ENCODE data around the gene SPPL2A. TPM values are rescaled to one million over a fixed set of nuclear protein-coding genes. Genes with fewer than 3 reads are reported as not detected.

SPPL2A gene
- total and polyA plus RNA-seq, 2 donors (not counting 3 experiments of a cell fraction or from before 2014, with no cell fraction given): 38.8 to 88.7 TPM

DNA sequence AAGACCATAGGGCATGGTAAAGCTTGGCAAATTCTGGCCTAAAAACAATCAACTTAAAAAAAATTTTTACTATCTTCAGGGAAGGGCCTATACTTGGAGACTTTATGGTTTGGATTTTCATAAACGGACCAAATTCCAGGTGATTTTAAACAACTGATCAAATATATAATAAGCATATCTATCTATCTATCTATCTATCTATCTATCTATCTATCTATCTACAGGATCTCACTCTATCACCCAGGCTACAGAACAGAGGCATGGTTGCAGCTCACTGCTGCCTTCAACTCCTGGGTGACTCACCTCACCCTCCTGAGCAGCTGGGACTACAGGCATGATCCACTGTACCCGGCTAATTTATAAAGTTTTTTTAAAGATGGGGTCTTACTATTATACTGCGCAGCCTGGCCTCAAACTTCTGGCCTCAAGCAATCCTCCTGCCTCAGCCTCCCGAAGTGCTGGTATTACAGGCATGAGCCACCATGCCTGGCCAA lies 6.7 kb downstream of the SPPL2A start:
- intact Hi-C loops (cut with micrococcal nuclease) (no loop called here), dilution Hi-C loops (cut with MboI; ENCODE audit: extremely low pct_ligation_motif_present, low sequenced_read_pairs) (no loop called here)
- DNase-seq (ENCODE audit: low read depth, low spot score): no peak
- no peaks in the 10 kb centered on the region for H3K27me3 ChIP-seq (ENCODE audit: control insufficient read depth in 2 of 2, insufficient read depth in 2 of 2, low read length in 2 of 2)
- peaks cover 2% of the 10 kb centered on the region for H4K20me1 ChIP-seq (replicated peaks; ENCODE audit: control insufficient read depth, extremely low read depth, insufficient read depth, low read length)
- H3K27ac ChIP-seq (ENCODE audit: insufficient read depth, low read depth, low read length): no peak overlapping the region
- TF ChIP-seq, protein P1, sequence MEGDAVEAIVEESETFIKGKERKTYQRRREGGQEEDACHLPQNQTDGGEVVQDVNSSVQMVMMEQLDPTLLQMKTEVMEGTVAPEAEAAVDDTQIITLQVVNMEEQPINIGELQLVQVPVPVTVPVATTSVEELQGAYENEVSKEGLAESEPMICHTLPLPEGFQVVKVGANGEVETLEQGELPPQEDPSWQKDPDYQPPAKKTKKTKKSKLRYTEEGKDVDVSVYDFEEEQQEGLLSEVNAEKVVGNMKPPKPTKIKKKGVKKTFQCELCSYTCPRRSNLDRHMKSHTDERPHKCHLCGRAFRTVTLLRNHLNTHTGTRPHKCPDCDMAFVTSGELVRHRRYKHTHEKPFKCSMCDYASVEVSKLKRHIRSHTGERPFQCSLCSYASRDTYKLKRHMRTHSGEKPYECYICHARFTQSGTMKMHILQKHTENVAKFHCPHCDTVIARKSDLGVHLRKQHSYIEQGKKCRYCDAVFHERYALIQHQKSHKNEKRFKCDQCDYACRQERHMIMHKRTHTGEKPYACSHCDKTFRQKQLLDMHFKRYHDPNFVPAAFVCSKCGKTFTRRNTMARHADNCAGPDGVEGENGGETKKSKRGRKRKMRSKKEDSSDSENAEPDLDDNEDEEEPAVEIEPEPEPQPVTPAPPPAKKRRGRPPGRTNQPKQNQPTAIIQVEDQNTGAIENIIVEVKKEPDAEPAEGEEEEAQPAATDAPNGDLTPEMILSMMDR (IDR thresholded peaks at IDR 0.05; ENCODE audit: extremely low read depth in 1 of 2, insufficient read depth in 1 of 2, low read depth in 1 of 2, low read length in 2 of 2): no peak
- TF ChIP-seq POLR2AphosphoS5 (IDR thresholded peaks at IDR 0.05; ENCODE audit: insufficient read depth, low read depth, low read length) (no peak), POLR2A (IDR thresholded peaks at IDR 0.05; ENCODE audit: low read depth, low read length) (no peak), EZH2 (IDR thresholded peaks at IDR 0.05; ENCODE audit: borderline replicate concordance, low read depth, low read length, severe bottlenecking) (no peak), FOS (IDR thresholded peaks at IDR 0.05; ENCODE audit: borderline replicate concordance, insufficient read depth, low read length) (no peak), JUN (IDR thresholded peaks at IDR 0.05; ENCODE audit: borderline replicate concordance, insufficient read depth, insufficient read length, low read depth) (no peak), MYC (IDR thresholded peaks at IDR 0.05; ENCODE audit: low read depth, low read length) (no peak), GATA2 (IDR thresholded peaks at IDR 0.05; ENCODE audit: insufficient read depth, insufficient read length, low read depth, low read length) (no peak)
- TF ChIP-seq, protein P2, sequence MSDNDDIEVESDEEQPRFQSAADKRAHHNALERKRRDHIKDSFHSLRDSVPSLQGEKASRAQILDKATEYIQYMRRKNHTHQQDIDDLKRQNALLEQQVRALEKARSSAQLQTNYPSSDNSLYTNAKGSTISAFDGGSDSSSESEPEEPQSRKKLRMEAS (IDR thresholded peaks at IDR 0.05; ENCODE audit: insufficient read depth, insufficient read length): no peak
- no peak overlapping the region for H3K9ac ChIP-seq (replicated peaks; ENCODE audit: extremely low read depth, insufficient read depth, low read length)
- H3K4me2 ChIP-seq (ENCODE audit: insufficient read depth, low read length): no peak overlapping the region
- peaks cover 4% of the 10 kb centered on the region for H3K4me1 ChIP-seq (ENCODE audit: control insufficient read depth, extremely low read depth, insufficient read depth, low read length)
- no peak overlapping the region for H3K4me3 ChIP-seq (replicated peaks in 1 of 3; ENCODE audit: insufficient read depth in 1 of 3, low read depth in 1 of 3, low read length in 3 of 3)
- no peak for FAIRE-seq
- no peaks in the 10 kb centered on the region for H3K9me1 ChIP-seq (replicated peaks; ENCODE audit: control insufficient read depth, extremely low read depth, insufficient read depth, low read length)
- ChIA-PET POLR2A (interaction anchor here (0.7 kb wide), 1 partner anchor 13 kb away, joined by 3 read pairs; no protein-coding TSS in a partner anchor), CTCF (no interaction called here)
- peaks cover 50% of the 10 kb centered on the region for H3K79me2 ChIP-seq (ENCODE audit: control insufficient read depth, insufficient read depth, low read length)
- no peaks in the 10 kb centered on the region for H3K36me3 ChIP-seq (ENCODE audit: control insufficient read depth in 2 of 2, extremely low read depth in 1 of 2, insufficient read depth in 2 of 2, low read length in 2 of 2)
- no peak overlapping the region for H2AFZ ChIP-seq (ENCODE audit: low read depth, low read length)
- no peaks in the 10 kb centered on the region for H3K9me3 ChIP-seq (replicated peaks; ENCODE audit: control insufficient read depth, insufficient read depth, low read length)
- no TSS peak for BruUV-seq (replicated peaks)

Measured in endothelial cell of umbilical vein (primary cell).